Measurements from ENCODE around the gene SPON1. TPM values are rescaled to one million over a fixed set of nuclear protein-coding genes. Genes with fewer than 3 reads are reported as not detected.

SPON1 gene
- total and polyA plus RNA-seq, 10 of the 15 experiments (the other 5 are each of a cell fraction or from before 2014, with no cell fraction given) = 0.13 to 1.1 (median 0.18) TPM; not detected in 5

DNA sequence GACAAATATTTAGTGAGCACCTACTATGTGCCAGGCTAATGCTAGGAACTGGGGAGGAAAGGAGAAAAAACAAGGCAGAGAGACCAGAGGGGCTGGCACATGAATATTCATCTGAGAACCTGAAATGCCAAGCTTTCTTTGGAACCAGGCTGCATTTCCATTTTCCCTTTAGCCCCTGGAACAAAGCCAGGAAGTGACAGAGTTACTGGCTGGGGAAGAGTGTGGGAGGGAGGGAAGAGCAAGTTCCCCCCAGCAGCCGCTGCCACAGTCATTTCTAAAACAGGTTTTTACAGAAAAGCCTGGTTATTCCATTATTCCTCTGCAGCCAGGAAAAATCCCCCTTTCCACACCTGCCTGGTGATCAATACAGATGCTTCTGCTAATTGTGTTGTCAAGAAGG is 97.0 kb downstream of the SPON1 start:
- no peaks in the 10 kb centered on the region for H3K79me2 ChIP-seq (ENCODE audit: control insufficient read depth, insufficient read depth, low read length)
- no peaks in the 10 kb centered on the region for H3K4me1 ChIP-seq (ENCODE audit: control insufficient read depth, insufficient read depth, low read length)
- no peak overlapping the region for H3K27ac ChIP-seq (ENCODE audit: control insufficient read depth, insufficient read depth)
- POLR2A ChIA-PET = no interaction called here
- DNase-seq (ENCODE audit: low read depth, low spot score) (no peak), ATAC-seq (no peak), FAIRE-seq (no peak)
- no peak overlapping the region for H2AFZ ChIP-seq (ENCODE audit: control insufficient read depth, low read depth, low read length)
- no TSS peak for BruUV-seq (replicated peaks)
- 13% methylated on average over 1 of the region's 1 CpG for WGBS (ENCODE audit: insufficient coverage, insufficient replicate concordance, low lambda C conversion rate, missing lambda C conversion rate)
- H3K27me3 ChIP-seq (replicated peaks in 1 of 2; ENCODE audit: control insufficient read depth in 2 of 2, insufficient read depth in 2 of 2, low read length in 1 of 2) = no peaks in the 10 kb centered on the region; a peak in 1 of 4 replicates
- in situ Hi-C loops (cut with MboI) (no loop called here), intact Hi-C loops (cut with micrococcal nuclease; ENCODE audit: unreplicated experiment) (no loop called here)
- CTCF ChIA-PET = interaction anchor here (0.5 kb wide), 1 partner anchor 114 kb away, joined by 3 read pairs; no protein-coding TSS in a partner anchor
- no peaks in the 10 kb centered on the region for H3K36me3 ChIP-seq (ENCODE audit: control insufficient read depth in 2 of 2, insufficient read depth in 2 of 2, low read length in 1 of 2)
- TF ChIP-seq IKZF2 (IDR thresholded peaks at IDR 0.05) = no peak
- TF ChIP-seq, protein P1, sequence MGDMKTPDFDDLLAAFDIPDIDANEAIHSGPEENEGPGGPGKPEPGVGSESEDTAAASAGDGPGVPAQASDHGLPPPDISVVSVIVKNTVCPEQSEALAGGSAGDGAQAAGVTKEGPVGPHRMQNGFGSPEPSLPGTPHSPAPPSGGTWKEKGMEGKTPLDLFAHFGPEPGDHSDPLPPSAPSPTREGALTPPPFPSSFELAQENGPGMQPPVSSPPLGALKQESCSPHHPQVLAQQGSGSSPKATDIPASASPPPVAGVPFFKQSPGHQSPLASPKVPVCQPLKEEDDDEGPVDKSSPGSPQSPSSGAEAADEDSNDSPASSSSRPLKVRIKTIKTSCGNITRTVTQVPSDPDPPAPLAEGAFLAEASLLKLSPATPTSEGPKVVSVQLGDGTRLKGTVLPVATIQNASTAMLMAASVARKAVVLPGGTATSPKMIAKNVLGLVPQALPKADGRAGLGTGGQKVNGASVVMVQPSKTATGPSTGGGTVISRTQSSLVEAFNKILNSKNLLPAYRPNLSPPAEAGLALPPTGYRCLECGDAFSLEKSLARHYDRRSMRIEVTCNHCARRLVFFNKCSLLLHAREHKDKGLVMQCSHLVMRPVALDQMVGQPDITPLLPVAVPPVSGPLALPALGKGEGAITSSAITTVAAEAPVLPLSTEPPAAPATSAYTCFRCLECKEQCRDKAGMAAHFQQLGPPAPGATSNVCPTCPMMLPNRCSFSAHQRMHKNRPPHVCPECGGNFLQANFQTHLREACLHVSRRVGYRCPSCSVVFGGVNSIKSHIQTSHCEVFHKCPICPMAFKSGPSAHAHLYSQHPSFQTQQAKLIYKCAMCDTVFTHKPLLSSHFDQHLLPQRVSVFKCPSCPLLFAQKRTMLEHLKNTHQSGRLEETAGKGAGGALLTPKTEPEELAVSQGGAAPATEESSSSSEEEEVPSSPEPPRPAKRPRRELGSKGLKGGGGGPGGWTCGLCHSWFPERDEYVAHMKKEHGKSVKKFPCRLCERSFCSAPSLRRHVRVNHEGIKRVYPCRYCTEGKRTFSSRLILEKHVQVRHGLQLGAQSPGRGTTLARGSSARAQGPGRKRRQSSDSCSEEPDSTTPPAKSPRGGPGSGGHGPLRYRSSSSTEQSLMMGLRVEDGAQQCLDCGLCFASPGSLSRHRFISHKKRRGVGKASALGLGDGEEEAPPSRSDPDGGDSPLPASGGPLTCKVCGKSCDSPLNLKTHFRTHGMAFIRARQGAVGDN (IDR thresholded peaks at IDR 0.05) = no peak
- TF ChIP-seq STAT1 (conservative IDR thresholded peaks at IDR 0.05) = no peak
- no peak for TF ChIP-seq RAD21 (IDR thresholded peaks at IDR 0.05; ENCODE audit: insufficient read depth, low read depth, low read length)
- no peak for TF ChIP-seq MYB (IDR thresholded peaks at IDR 0.05; ENCODE audit: borderline replicate concordance, low read depth, low read length)
- TF ChIP-seq ZSCAN29 (IDR thresholded peaks at IDR 0.05) = no peak
- TF ChIP-seq, protein P2, sequence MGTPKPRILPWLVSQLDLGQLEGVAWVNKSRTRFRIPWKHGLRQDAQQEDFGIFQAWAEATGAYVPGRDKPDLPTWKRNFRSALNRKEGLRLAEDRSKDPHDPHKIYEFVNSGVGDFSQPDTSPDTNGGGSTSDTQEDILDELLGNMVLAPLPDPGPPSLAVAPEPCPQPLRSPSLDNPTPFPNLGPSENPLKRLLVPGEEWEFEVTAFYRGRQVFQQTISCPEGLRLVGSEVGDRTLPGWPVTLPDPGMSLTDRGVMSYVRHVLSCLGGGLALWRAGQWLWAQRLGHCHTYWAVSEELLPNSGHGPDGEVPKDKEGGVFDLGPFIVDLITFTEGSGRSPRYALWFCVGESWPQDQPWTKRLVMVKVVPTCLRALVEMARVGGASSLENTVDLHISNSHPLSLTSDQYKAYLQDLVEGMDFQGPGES (IDR thresholded peaks at IDR 0.05) = no peak
- TF ChIP-seq KLF5 (IDR thresholded peaks at IDR 0.05; ENCODE audit: partially characterized antibody) = no peak
- TF ChIP-seq, protein P3, sequence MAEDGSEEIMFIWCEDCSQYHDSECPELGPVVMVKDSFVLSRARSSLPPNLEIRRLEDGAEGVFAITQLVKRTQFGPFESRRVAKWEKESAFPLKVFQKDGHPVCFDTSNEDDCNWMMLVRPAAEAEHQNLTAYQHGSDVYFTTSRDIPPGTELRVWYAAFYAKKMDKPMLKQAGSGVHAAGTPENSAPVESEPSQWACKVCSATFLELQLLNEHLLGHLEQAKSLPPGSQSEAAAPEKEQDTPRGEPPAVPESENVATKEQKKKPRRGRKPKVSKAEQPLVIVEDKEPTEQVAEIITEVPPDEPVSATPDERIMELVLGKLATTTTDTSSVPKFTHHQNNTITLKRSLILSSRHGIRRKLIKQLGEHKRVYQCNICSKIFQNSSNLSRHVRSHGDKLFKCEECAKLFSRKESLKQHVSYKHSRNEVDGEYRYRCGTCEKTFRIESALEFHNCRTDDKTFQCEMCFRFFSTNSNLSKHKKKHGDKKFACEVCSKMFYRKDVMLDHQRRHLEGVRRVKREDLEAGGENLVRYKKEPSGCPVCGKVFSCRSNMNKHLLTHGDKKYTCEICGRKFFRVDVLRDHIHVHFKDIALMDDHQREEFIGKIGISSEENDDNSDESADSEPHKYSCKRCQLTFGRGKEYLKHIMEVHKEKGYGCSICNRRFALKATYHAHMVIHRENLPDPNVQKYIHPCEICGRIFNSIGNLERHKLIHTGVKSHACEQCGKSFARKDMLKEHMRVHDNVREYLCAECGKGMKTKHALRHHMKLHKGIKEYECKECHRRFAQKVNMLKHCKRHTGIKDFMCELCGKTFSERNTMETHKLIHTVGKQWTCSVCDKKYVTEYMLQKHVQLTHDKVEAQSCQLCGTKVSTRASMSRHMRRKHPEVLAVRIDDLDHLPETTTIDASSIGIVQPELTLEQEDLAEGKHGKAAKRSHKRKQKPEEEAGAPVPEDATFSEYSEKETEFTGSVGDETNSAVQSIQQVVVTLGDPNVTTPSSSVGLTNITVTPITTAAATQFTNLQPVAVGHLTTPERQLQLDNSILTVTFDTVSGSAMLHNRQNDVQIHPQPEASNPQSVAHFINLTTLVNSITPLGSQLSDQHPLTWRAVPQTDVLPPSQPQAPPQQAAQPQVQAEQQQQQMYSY (CRISPR knock-in tag; IDR thresholded peaks at IDR 0.05) = no peak
- no peak for TF ChIP-seq NR2C1 (IDR thresholded peaks at IDR 0.05)
- no peaks in the 10 kb centered on the region for H3K9me3 ChIP-seq (replicated peaks; ENCODE audit: control insufficient read depth, insufficient read depth, low read length)
- RAD21 ChIA-PET (ENCODE audit: unreplicated experiment) = no interaction called here
- SMC1A ChIA-PET (ENCODE audit: uncharacterized antibody, unreplicated experiment) = no interaction called here
- H3K4me3 ChIP-seq = no peak overlapping the region
- H3K4me2 ChIP-seq (ENCODE audit: control insufficient read depth, insufficient read depth) = no peak overlapping the region
- no peak overlapping the region for H3K9ac ChIP-seq (ENCODE audit: control insufficient read depth, insufficient read depth, low read length)
- no peaks in the 10 kb centered on the region for H4K20me1 ChIP-seq (ENCODE audit: control insufficient read depth, insufficient read depth)
